HCT116 (cell line): ENCODE results near the gene LAMC3. TPM values are rescaled to one million over a fixed set of nuclear protein-coding genes. Genes with fewer than 3 reads are reported as not detected.

Experiments
- ATAC-seq: fragments of 200-7000 bp; cut with Tn5 transposase; 2 replicates; pipeline ENCODE4 v1.9.1; 2020; ENCODE audit warnings: mild to moderate bottlenecking, moderate library complexity
- BruUV-seq: library from RNA; stranded (reverse); fragments of 400-500 nt; replicated peaks from 2 replicates; lab custom pipeline; 2021; lab: Mats Ljungman, UMichigan
- CTCF ChIA-PET: fragments of 300-600 bp; sonication (Branson Sonifier 250); formaldehyde crosslinking; loops from one replicate; lab custom pipeline; 2021; ENCODE audit warnings: antibody characterized with exemption; lab: Charles Lee
- POLR2A ChIA-PET: fragments of 300-600, 350-600 bp; sonication (Branson Sonifier 250); formaldehyde crosslinking; loops from one replicate; lab custom pipeline; 2021; ENCODE audit warnings: antibody characterized with exemption; lab: Charles Lee
- RAD21 ChIA-PET, 2 experiments: fragments of 300-600 bp; sonication (Branson Sonifier 250); formaldehyde crosslinking; loops; one replicate each; lab custom pipeline; 2023; ENCODE audit warnings: low total read pairs in 2 of 2; ENCODE audit not compliant: uncharacterized antibody in 2 of 2, unreplicated experiment in 2 of 2, low non-redundant PET in 1 of 2; lab: Charles Lee
- DNase-seq: peaks from one replicate; pipeline ENCODE4 v3.0.0-alpha.2; 2010; ENCODE audit warnings: low read depth, low spot score
- H2AFZ ChIP-seq: fragments of 200-600 bp; shearing (Covaris generic), sonication (generic); 2 replicates; pipeline ENCODE4 v1.6.1; 2017; ENCODE audit warnings: low read depth, mixed run types, mixed read lengths, antibody characterized with exemption, low read length; ENCODE audit not compliant: poor library complexity, severe bottlenecking
- H3K27ac ChIP-seq: 2 replicates; pipeline ENCODE4 v1.5.1; 2012; ENCODE audit warnings: low read depth, low read length
- H3K27me3 ChIP-seq: fragments of 200-600 bp; sonication (generic); 2 replicates; pipeline ENCODE4 v1.6.1; 2016; ENCODE audit warnings: mixed run types, low read length, mixed read lengths; ENCODE audit not compliant: insufficient read depth
- H3K36me3 ChIP-seq, 2 experiments: fragments of 200-500 bp in 1 of 2; fragments of 200-600 bp in 1 of 2; sonication (Bioruptor generic) in 1 of 2; sonication (generic) in 1 of 2; 2 replicates each; pipeline versions ENCODE4 v1.5.1 to v1.6.1; 2014 to 2016; ENCODE audit warnings: low read length in 2 of 2, inconsistent platforms in 1 of 2, mixed read lengths in 1 of 2, mixed run types in 1 of 2; ENCODE audit not compliant: insufficient read depth in 2 of 2, control insufficient read depth in 1 of 2
- H3K4me1 ChIP-seq, 2 experiments: fragments of 200-600 bp in 1 of 2; sonication (generic) in 1 of 2; 2 replicates each; pipeline versions ENCODE4 v1.5.1 to v1.6.1; 2012 to 2017; ENCODE audit warnings: low read length in 2 of 2, inconsistent platforms in 1 of 2, mild to moderate bottlenecking in 1 of 2, mixed read lengths in 1 of 2, mixed run types in 1 of 2, moderate library complexity in 1 of 2; ENCODE audit not compliant: insufficient read depth in 2 of 2, control insufficient read depth in 1 of 2
- H3K4me2 ChIP-seq: fragments of 200-600 bp; sonication (generic); 2 replicates; pipeline ENCODE4 v1.6.1; 2017; ENCODE audit warnings: mixed run types, low read length, mixed read lengths
- H3K4me3 ChIP-seq, 2 experiments: fragments of 200-600 bp in 1 of 2; sonication (generic) in 1 of 2; replicated peaks in 1 of 2; 2 replicates each; pipeline ENCODE4 v1.5.1; 2011 to 2016; ENCODE audit warnings: low read length in 2 of 2, control low read depth in 1 of 2, low read depth in 1 of 2, mild to moderate bottlenecking in 1 of 2, mixed read lengths in 1 of 2, mixed run types in 1 of 2
- H3K79me2 ChIP-seq: fragments of 200-600 bp; sonication (generic); 2 replicates; pipeline ENCODE4 v1.6.1; 2017; ENCODE audit warnings: mild to moderate bottlenecking, mixed run types, low read length, moderate library complexity, mixed read lengths; ENCODE audit not compliant: insufficient read depth
- H3K9ac ChIP-seq: fragments of 200-600 bp; sonication (generic); 2 replicates; pipeline ENCODE4 v1.6.1; 2016; ENCODE audit warnings: low read length, mixed read lengths
- H3K9me2 ChIP-seq: fragments of 200-600 bp; sonication (generic), shearing (Covaris generic); 2 replicates; pipeline ENCODE4 v1.6.1; 2017; ENCODE audit warnings: mixed run types, mild to moderate bottlenecking, moderate library complexity; ENCODE audit not compliant: insufficient read depth
- H3K9me3 ChIP-seq, 2 experiments: fragments of 200-500 bp in 1 of 2; fragments of 200-600 bp in 1 of 2; sonication (Bioruptor generic) in 1 of 2; sonication (generic) in 1 of 2; 2 replicates each; pipeline ENCODE4 v1.6.1; 2014 to 2017; ENCODE audit warnings: low read length in 2 of 2, mixed read lengths in 2 of 2, inconsistent platforms in 1 of 2, low read depth in 1 of 2, mild to moderate bottlenecking in 1 of 2, mixed run types in 1 of 2, moderate library complexity in 1 of 2; ENCODE audit not compliant: control insufficient read depth in 1 of 2, insufficient read depth in 1 of 2
- H4K20me1 ChIP-seq: fragments of 200-600 bp; sonication (generic), shearing (Covaris generic); 2 replicates; pipeline ENCODE4 v1.6.1; 2017; ENCODE audit warnings: mixed run types, mild to moderate bottlenecking, moderate library complexity; ENCODE audit not compliant: insufficient read depth
- EGR1 ChIP-seq: IDR thresholded peaks from 2 replicates; pipeline ENCODE4 v1.6.1; 2012; ENCODE audit warnings: low read depth
- FOSL1 ChIP-seq: IDR thresholded peaks from 2 replicates; pipeline ENCODE4 v1.6.1; 2012; ENCODE audit warnings: low read depth
- JUND ChIP-seq: IDR thresholded peaks from 2 replicates; pipeline ENCODE4 v1.6.1; 2012
- MAX ChIP-seq: IDR thresholded peaks from 2 replicates; pipeline ENCODE4 v1.6.1; 2012
- POLR2A ChIP-seq: IDR thresholded peaks from 2 replicates; pipeline ENCODE4 v1.7.0; 2011; ENCODE audit warnings: borderline replicate concordance; ENCODE audit not compliant: insufficient read depth, insufficient read length; ENCODE audit errors: extremely low read depth
- POLR2AphosphoS5 ChIP-seq: IDR thresholded peaks from 2 replicates; pipeline ENCODE4 v1.6.1; 2011; ENCODE audit warnings: mild to moderate bottlenecking, low read depth, low read length, moderate library complexity
- SP1 ChIP-seq: IDR thresholded peaks from 2 replicates; pipeline ENCODE4 v1.6.1; 2012; ENCODE audit warnings: low read depth
- TCF7L2 ChIP-seq: IDR thresholded peaks from 2 replicates; pipeline ENCODE4 v1.7.0; 2011; ENCODE audit warnings: borderline replicate concordance, inconsistent platforms; ENCODE audit not compliant: insufficient read depth, insufficient read length; ENCODE audit errors: extremely low read depth
- intact Hi-C: fragments of 100-400 bp; cut with micrococcal nuclease; formaldehyde crosslinking; loops from 2 replicates; pipeline ENCODE4 v1.10.0; 2022
- total RNA-seq: library from RNA; stranded (reverse); gene quantifications from one replicate; pipeline ENCODE4 v1.2.1, GENCODE V29; 2021; ENCODE audit not compliant: unreplicated experiment
- TF ChIP-seq, protein P1 (sequence below), 3 experiments: fragments of 200-600 bp in 1 of 3; sonication (generic) in 1 of 3; IDR thresholded peaks in 2 of 3; conservative IDR thresholded peaks in 1 of 3; 2 replicates each; pipeline ENCODE4 v1.5.1; 2012 to 2017; ENCODE audit warnings: low read depth in 2 of 3, low read length in 2 of 3, antibody characterized with exemption in 1 of 3, borderline replicate concordance in 1 of 3, control low read depth in 1 of 3, mild to moderate bottlenecking in 1 of 3, mixed read lengths in 1 of 3, mixed run types in 1 of 3, moderate library complexity in 1 of 3; ENCODE audit not compliant: insufficient read depth in 1 of 3

LAMC3 gene
- total RNA-seq, 1 experiment from 2014 or later, result 7.7 TPM

- Histone ChIP-seq H3K36me3 (no peaks in the 10 kb centered on the region), H3K4me3 (peak overlapping the region; percentile 2 to 32; a peak in 2 of 4 replicates), H3K9me3 (peaks cover 0 to 5% of the 10 kb centered on the region in 2 experiments; a peak in 1 of 4 replicates), H3K9ac (peak overlapping the region; percentile 26), H3K9me2 (no peaks in the 10 kb centered on the region), H3K79me2 (no peaks in the 10 kb centered on the region), H2AFZ (peak overlapping the region; percentile 67), H3K4me1 (peaks cover 12 to 22% of the 10 kb centered on the region in 2 experiments), H3K27me3 (peaks cover 5% of the 10 kb centered on the region; the same call in 1 of the 2 replicates), H4K20me1 (no peaks in the 10 kb centered on the region), H3K27ac (no peak overlapping the region), H3K4me2 (peak overlapping the region; percentile 80)
- intact Hi-C loops, result no loop called here
- ATAC-seq, result peak; percentile 97
- POLR2A ChIA-PET, result interaction anchor here (1.0 to 1.2 kb wide), 2 partner anchors 14 to 16 kb away, joined by 3 to 4 read pairs; no protein-coding TSS in a partner anchor
- DNase-seq, result peak; percentile 79
- TF ChIP-seq JUND, result peak; percentile 81
- TF ChIP-seq POLR2AphosphoS5, result peak; percentile 21; the same call in 1 of the 2 replicates
- peak; percentile 70 for TF ChIP-seq SP1
- TF ChIP-seq TCF7L2, result no peak
- no peak for TF ChIP-seq EGR1
- TF ChIP-seq, protein P1, sequence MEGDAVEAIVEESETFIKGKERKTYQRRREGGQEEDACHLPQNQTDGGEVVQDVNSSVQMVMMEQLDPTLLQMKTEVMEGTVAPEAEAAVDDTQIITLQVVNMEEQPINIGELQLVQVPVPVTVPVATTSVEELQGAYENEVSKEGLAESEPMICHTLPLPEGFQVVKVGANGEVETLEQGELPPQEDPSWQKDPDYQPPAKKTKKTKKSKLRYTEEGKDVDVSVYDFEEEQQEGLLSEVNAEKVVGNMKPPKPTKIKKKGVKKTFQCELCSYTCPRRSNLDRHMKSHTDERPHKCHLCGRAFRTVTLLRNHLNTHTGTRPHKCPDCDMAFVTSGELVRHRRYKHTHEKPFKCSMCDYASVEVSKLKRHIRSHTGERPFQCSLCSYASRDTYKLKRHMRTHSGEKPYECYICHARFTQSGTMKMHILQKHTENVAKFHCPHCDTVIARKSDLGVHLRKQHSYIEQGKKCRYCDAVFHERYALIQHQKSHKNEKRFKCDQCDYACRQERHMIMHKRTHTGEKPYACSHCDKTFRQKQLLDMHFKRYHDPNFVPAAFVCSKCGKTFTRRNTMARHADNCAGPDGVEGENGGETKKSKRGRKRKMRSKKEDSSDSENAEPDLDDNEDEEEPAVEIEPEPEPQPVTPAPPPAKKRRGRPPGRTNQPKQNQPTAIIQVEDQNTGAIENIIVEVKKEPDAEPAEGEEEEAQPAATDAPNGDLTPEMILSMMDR (IDR thresholded peaks at IDR 0.05 in 2 of 3, conservative IDR thresholded peaks at IDR 0.05 in 1 of 3; ENCODE audit: borderline replicate concordance in 1 of 3, insufficient read depth in 1 of 3, low read depth in 2 of 3, low read length in 2 of 3), result no peak
- peak; percentile 64; the same call in 1 of the 2 replicates for TF ChIP-seq MAX
- TF ChIP-seq FOSL1, result peak; percentile 91
- TF ChIP-seq POLR2A, result no peak
- BruUV-seq, result no TSS peak
- CTCF ChIA-PET, result interaction anchor here (0.6 to 1.0 kb wide), 3 partner anchors 19 to 89 kb away, joined by 3 to 4 read pairs (median 4); no protein-coding TSS in a partner anchor
- RAD21 ChIA-PET, result interaction anchor here in 1 of 2 experiments (0.6 kb wide), 1 partner anchor 76 kb away, joined by 4 read pairs; no protein-coding TSS in a partner anchor
Observed at GRCh38 chr9:130962418-130963316, 46.3 kb upstream of the LAMC3 start.
